GM10248 (cell line): ENCODE results near the gene TALDO1.

Source experiments
- CTCF ChIA-PET: fragments of 300-600 bp; sonication (Branson Sonifier 250); formaldehyde crosslinking; extraction: SDS; loops from one replicate; lab custom pipeline; 2021; ENCODE audit warnings: antibody characterized with exemption; lab: Yijun Ruan, JAX
- POLR2A ChIA-PET: fragments of 350-650 bp; sonication (Branson Sonifier 250); formaldehyde crosslinking; extraction: SDS; loops from one replicate; lab custom pipeline; 2020; ENCODE audit warnings: antibody characterized with exemption; lab: Yijun Ruan, JAX
- DNase-seq: peaks from one replicate; pipeline ENCODE4 v3.0.0; 2012; ENCODE audit errors: extremely low spot score
- TF ChIP-seq, protein P1 (sequence below): IDR thresholded peaks from 2 replicates; pipeline ENCODE4 v1.5.1; 2012; ENCODE audit warnings: mild to moderate bottlenecking, low read depth; ENCODE audit errors: extremely low read depth, missing control alignments, control extremely low read depth

Gene TALDO1

DNA sequence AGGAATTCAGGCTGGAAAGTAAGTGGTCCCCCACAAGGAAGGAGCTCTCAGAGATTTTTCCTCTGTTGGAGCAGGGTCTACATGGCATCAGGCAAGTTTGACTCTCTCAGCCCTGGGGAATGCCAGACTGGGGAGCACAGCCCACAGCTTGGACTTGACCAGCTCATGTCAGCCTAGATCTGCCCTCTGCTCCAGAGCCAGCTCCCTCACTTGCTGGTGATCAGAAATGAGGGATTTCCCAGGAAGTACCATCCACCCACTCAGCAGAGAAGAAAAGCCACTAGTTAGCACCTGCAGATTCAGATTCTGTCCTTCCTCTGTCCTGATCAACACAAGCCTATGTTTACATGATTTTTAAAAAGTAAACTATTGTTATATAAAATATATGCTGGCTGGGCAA is 13.0 kb downstream of the TALDO1 start:
- DNase-seq: no peak
- TF ChIP-seq, protein P1, sequence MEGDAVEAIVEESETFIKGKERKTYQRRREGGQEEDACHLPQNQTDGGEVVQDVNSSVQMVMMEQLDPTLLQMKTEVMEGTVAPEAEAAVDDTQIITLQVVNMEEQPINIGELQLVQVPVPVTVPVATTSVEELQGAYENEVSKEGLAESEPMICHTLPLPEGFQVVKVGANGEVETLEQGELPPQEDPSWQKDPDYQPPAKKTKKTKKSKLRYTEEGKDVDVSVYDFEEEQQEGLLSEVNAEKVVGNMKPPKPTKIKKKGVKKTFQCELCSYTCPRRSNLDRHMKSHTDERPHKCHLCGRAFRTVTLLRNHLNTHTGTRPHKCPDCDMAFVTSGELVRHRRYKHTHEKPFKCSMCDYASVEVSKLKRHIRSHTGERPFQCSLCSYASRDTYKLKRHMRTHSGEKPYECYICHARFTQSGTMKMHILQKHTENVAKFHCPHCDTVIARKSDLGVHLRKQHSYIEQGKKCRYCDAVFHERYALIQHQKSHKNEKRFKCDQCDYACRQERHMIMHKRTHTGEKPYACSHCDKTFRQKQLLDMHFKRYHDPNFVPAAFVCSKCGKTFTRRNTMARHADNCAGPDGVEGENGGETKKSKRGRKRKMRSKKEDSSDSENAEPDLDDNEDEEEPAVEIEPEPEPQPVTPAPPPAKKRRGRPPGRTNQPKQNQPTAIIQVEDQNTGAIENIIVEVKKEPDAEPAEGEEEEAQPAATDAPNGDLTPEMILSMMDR: no peak
- ChIA-PET CTCF (interaction anchor here (1.1 to 2.8 kb wide), 3 partner anchors 12 to 86 kb away, joined by 3 to 13 read pairs (median 6); partner anchors contain the start of genes DEAF1, TALDO1 and TMEM80), POLR2A (no interaction called here)

DNA sequence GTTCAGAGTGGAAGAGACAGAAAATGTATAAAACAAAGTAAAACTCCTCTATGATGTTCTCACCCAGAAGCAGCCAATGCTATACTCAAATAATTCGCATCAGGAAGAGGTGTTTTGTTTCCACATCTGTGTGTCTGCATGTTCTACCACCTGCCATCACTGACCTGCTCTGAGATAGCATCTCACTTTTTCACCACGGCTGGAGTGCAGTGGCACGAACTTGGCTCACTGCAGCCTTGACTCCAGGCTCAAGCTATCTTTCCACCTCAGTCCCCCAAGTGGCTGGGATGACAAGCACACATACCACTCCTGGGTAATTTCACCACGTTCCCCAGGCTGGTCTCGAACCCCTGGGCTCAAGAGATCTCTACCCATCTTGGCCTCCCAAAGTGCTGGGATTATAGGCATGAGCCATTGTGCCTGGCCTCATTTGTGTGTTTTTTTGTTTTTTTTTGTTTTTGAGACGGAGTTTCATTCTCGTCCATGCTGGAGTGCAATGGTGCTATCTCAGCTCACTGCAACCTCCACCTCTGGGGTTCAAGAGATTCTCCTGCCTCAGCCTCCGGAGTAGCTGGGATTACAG is 14.4 kb downstream of the TALDO1 start:
- POLR2A ChIA-PET: no interaction called here
- TF ChIP-seq, protein P1: no peak
- CTCF ChIA-PET: no interaction called here
- DNase-seq: no peak

DNA sequence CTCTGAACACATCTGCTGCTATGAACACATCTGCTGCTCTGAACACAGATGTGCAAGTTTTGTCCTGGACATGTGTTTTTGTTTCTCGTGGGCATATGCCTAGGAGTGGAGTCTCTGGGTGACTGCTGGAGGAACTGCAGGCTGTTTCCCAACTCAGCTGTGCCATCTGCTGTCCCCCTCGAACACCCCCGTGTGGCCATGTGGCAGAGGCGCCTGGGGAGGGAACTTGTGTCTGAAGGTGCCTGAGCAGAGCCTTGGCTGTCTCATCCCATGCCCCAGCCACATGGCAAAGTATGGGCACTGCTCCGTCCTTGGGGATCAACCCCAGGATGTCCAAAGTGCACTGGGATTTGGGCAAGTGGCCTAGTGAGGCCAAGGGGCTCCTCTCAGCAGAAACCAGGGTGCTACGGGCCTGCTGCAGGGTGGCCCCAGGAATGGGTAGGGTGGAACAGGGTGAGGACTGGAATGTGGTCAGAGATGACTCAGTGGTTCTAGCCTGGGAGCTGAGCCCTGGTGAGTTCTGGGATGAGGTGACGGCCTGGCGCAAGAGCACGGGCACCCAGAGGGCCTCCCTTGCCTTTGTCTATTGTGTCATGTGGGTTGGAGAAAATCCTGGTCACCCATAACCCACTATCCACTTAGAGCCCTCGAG is 15.3 kb downstream of the TALDO1 start:
- TF ChIP-seq, protein P1: peak; percentile 21
- CTCF ChIA-PET: interaction anchor here (1.1 to 1.3 kb wide), 3 partner anchors 11 to 208 kb away, joined by 3 to 5 read pairs (median 3); no protein-coding TSS in a partner anchor
- no peak for DNase-seq
- POLR2A ChIA-PET: no interaction called here

DNA sequence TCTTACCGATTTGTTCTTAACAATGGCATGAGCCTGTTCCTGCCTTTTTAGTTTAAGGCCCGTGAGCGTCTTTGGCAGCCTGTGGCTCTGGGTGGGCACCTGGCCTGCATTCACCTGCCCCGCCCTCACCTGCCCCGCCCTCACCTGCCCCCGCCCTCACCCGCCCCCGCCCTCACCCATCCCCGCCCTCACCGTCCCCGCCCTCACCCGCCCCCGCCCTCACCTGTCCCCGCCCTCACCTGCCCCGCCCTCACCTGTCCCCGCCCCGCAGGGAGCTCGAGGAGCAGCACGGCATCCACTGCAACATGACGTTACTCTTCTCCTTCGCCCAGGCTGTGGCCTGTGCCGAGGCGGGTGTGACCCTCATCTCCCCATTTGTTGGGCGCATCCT is 15.8 kb downstream of the TALDO1 start:
- ChIA-PET POLR2A (no interaction called here), CTCF (interaction anchor here (1.1 to 1.6 kb wide), 6 partner anchors 12 to 208 kb away, joined by 3 to 7 read pairs (median 4); partner anchors contain the start of gene TALDO1)
- no peak for DNase-seq
- TF ChIP-seq, protein P1: no peak

DNA sequence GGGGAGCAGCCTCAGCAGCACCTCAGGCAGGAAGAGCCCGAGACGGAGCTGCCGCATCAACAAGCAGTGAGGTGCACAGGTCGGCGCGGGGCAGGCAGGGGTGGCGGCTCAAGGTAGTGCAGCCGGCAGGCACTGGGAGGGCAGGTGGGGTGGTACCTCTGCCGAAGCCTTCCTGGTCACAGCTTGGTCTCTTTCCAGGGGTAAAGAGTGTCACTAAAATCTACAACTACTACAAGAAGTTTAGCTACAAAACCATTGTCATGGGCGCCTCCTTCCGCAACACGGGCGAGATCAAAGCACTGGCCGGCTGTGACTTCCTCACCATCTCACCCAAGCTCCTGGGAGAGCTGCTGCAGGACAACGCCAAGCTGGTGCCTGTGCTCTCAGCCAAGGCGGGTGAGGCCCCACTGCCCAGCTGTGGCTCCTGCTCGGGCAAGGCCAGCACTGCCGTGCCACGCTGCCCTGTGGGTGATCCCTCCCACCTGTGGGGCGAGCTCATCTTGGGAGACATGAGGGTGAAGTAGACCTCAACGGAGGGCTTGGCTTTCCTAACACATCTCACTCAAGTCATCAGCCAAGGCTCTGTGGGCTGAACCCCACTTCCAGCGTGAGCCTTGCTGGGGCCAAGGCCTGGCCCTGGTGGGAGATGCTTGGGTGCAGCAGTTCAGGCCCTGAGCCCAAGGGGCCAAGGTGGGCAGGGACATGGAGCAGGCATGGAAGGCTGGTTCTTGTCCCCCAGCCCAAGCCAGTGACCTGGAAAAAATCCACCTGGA is 16.5 kb downstream of the TALDO1 start:
- POLR2A ChIA-PET: no interaction called here
- TF ChIP-seq, protein P1: no peak
- DNase-seq: no peak
- CTCF ChIA-PET: interaction anchor here (1.1 to 1.6 kb wide), 7 partner anchors 12 to 208 kb away, joined by 3 to 7 read pairs (median 4); partner anchors contain the start of gene TALDO1
